ENCODE measurements around the gene GCN1. TPM values are rescaled to one million over a fixed set of nuclear protein-coding genes. Genes with fewer than 3 reads are reported as not detected.

GCN1 gene
- polyA plus RNA-seq, 2 of the 4 experiments (the other 2 are of a cell fraction) = 43.2 to 64.1 TPM

- no peak for TF ChIP-seq ELK1 (IDR thresholded peaks at IDR 0.05; ENCODE audit: low read depth, low read length)
- no peak for TF ChIP-seq ESRRA (IDR thresholded peaks at IDR 0.05; ENCODE audit: borderline replicate concordance, low read length)
- no peak for TF ChIP-seq ZC3H11A (IDR thresholded peaks at IDR 0.05)
- no peak for TF ChIP-seq E2F6 (IDR thresholded peaks at IDR 0.05; ENCODE audit: borderline replicate concordance, low read depth)
These were observed 29.2 kb upstream of the GCN1 start (continued) for GRCh38 chr12:120223458-120224303.

GRCh38 chr12:120222288-120222832 is 27.8 kb upstream of the GCN1 start:
- peaks cover 31% of the 10 kb centered on the region for H3K4me1 ChIP-seq
- no peak for TF ChIP-seq ATOH8 (CRISPR knock-in tag; IDR thresholded peaks at IDR 0.05; ENCODE audit: low read depth)
- TF ChIP-seq FOXS1 (CRISPR knock-in tag; IDR thresholded peaks at IDR 0.05) = no peak
- no peak for TF ChIP-seq FOSL2 (IDR thresholded peaks at IDR 0.05)
- TF ChIP-seq FOSL2 (CRISPR knock-in tag; IDR thresholded peaks at IDR 0.05) = 0 out of 2 replicates have a peak, but pooled peaks have one; percentile 3
- no peak for TF ChIP-seq RNF2 (IDR thresholded peaks at IDR 0.05; ENCODE audit: borderline replicate concordance, low read depth)
- TF ChIP-seq NPAS2 (CRISPR knock-in tag; IDR thresholded peaks at IDR 0.05; ENCODE audit: borderline replicate concordance) = no peak
- no peak for TF ChIP-seq ZSCAN20 (CRISPR knock-in tag; IDR thresholded peaks at IDR 0.05)
- no peak for TF ChIP-seq E2F6 (IDR thresholded peaks at IDR 0.05; ENCODE audit: borderline replicate concordance, low read depth)
- TF ChIP-seq PHF8 (IDR thresholded peaks at IDR 0.05; ENCODE audit: borderline replicate concordance, low read depth) = no peak
- no peak for ATAC-seq
- ChIA-PET POLR2A (interaction anchor here (1.0 to 5.8 kb wide), 2 partner anchors 20 to 22 kb away, joined by 4 to 40 read pairs; partner anchors contain the start of gene RPLP0), CTCF (interaction anchor here (6.8 to 18.0 kb wide), 3 partner anchors 7 to 33 kb away, joined by 100 to 1367 read pairs (median 308); partner anchors contain the start of genes PXN and RPLP0)
- H3K9me3 ChIP-seq = no peaks in the 10 kb centered on the region
- no peak for FAIRE-seq
- H3K4me2 ChIP-seq = no peak overlapping the region
- no peak for DNase-seq (ENCODE audit: low read depth in 1 of 2, low spot score in 1 of 2)
- no peak overlapping the region for H3K4me3 ChIP-seq
- 98% methylated on average over 8 of the region's 12 CpGs for WGBS (ENCODE audit: missing lambda C conversion rate)
- no peak overlapping the region for H3K27ac ChIP-seq

- no peaks in the 10 kb centered on the region for H3K9me3 ChIP-seq
- WGBS (ENCODE audit: missing lambda C conversion rate) = 93% methylated on average over 13 of the region's 13 CpGs
- H3K27ac ChIP-seq = no peak overlapping the region
- peaks cover 23% of the 10 kb centered on the region for H3K4me1 ChIP-seq
- ChIA-PET POLR2A (interaction anchor here (1.0 to 5.8 kb wide), 2 partner anchors 21 to 71 kb away, joined by 4 to 40 read pairs; partner anchors contain the start of genes RNU4-1 and RPLP0), CTCF (interaction anchor here (0.5 to 18.0 kb wide), 4 partner anchors 8 to 80 kb away, joined by 3 to 1367 read pairs (median 204); partner anchors contain the start of genes PXN and RPLP0)
- TF ChIP-seq RAD21 (conservative IDR thresholded peaks at IDR 0.05 in 1 of 2, IDR thresholded peaks at IDR 0.05 in 1 of 2) (no peak), HOXA7 (CRISPR knock-in tag; IDR thresholded peaks at IDR 0.05) (no peak)
- DNase-seq (ENCODE audit: low read depth in 1 of 2, low spot score in 1 of 2) (no peak), FAIRE-seq (no peak), ATAC-seq (no peak)
- no peak overlapping the region for H3K4me3 ChIP-seq
- no peak overlapping the region for H3K4me2 ChIP-seq
These were observed 27.0 kb upstream of the GCN1 start for GRCh38 chr12:120221576-120221900.
